ENCODE data around the gene SCYGR2.

- TF ChIP-seq POLR2A (IDR thresholded peaks at IDR 0.05; ENCODE audit: low read depth, low read length) (no peak), POLR2AphosphoS5 (IDR thresholded peaks at IDR 0.05; ENCODE audit: low read depth, low read length) (no peak)
Observed at GRCh38 chr2:227608561-227609338, 10.1 kb downstream of the SCYGR2 start.

All from GM12892 (cell line).